ENCODE results near the gene NPR1.

GRCh38 chr1:153699768-153700167 is 21.3 kb downstream of the NPR1 start:
- TF ChIP-seq CTCF (IDR thresholded peaks at IDR 0.05; ENCODE audit: low read depth, low read length, poor library complexity, severe bottlenecking) (no peak), EZH2phosphoT487 (IDR thresholded peaks at IDR 0.05; ENCODE audit: borderline replicate concordance, low read length) (no peak)
